ENCODE data around the gene FAHD2B.
"Not testable (repeated sequence)": the region's sequence is repeated elsewhere in the genome, so short reads cannot be mapped to it uniquely, and the experiment has no call there.

DNA sequence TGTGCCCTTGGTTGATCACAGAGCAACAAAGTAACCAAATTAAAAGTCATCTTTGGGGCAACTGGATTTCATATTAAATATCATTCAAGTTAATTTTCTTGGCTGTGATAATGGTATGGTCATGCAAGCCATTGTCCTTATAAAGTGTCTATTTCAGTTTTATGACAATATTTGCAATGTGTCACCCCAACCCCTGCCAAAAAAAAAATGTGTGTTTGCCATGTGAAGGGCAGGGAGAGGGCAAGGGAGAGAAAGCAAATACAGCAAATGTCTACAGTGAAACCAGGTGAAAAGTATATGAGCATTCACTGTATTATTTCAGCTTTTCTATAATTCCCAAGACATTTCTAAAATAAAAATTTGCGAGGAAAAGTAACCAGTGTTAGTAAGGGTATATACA lies 6.0 kb downstream of the FAHD2B start:
- not testable (repeated sequence) for TF ChIP-seq EP300, POLR2AphosphoS5 (IDR thresholded peaks at IDR 0.05)
- TF ChIP-seq, protein P1, sequence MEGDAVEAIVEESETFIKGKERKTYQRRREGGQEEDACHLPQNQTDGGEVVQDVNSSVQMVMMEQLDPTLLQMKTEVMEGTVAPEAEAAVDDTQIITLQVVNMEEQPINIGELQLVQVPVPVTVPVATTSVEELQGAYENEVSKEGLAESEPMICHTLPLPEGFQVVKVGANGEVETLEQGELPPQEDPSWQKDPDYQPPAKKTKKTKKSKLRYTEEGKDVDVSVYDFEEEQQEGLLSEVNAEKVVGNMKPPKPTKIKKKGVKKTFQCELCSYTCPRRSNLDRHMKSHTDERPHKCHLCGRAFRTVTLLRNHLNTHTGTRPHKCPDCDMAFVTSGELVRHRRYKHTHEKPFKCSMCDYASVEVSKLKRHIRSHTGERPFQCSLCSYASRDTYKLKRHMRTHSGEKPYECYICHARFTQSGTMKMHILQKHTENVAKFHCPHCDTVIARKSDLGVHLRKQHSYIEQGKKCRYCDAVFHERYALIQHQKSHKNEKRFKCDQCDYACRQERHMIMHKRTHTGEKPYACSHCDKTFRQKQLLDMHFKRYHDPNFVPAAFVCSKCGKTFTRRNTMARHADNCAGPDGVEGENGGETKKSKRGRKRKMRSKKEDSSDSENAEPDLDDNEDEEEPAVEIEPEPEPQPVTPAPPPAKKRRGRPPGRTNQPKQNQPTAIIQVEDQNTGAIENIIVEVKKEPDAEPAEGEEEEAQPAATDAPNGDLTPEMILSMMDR (IDR thresholded peaks at IDR 0.05): not testable (repeated sequence)

Measured in upper lobe of left lung (tissue), 4 donors.